DMS53 treated with DMSO at 0.1 percent for 48 hours (cell line): Measurements from ENCODE around the gene ARPC5.
"Not testable (repeated sequence)": the region's sequence is repeated elsewhere in the genome, so short reads cannot be mapped to it uniquely, and the experiment has no call there.

Source experiments
- DNase-seq: peaks from one replicate; lab custom pipeline; 2025; ENCODE audit not compliant: unreplicated experiment; lab: John Stamatoyannopoulos, UW

Gene ARPC5

GRCh38 chr1:183646776-183647175 is 11.2 kb upstream of the ARPC5 start:
- no peak for DNase-seq

- DNase-seq = no peak
These were observed 9.9 kb upstream of the ARPC5 start for GRCh38 chr1:183645531-183645930.

GRCh38 chr1:183642166-183642565 is 6.6 kb upstream of the ARPC5 start:
- no peak for DNase-seq

GRCh38 chr1:183640193-183640592 is 4.6 kb upstream of the ARPC5 start:
- DNase-seq = no peak

GRCh38 chr1:183638649-183639387 is 3.2 kb upstream of the ARPC5 start:
- DNase-seq = no peak

GRCh38 chr1:183636783-183637182 is 1.2 kb upstream of the ARPC5 start:
- DNase-seq = peak; percentile 40

GRCh38 chr1:183636334-183636682 is 725 bp upstream of the ARPC5 start:
- no peak for DNase-seq

GRCh38 chr1:183635099-183635605 is 431 bp downstream of the ARPC5 start:
- peak; percentile 25 for DNase-seq

GRCh38 chr1:183634429-183635065 is 1.0 kb downstream of the ARPC5 start:
- no peak for DNase-seq

GRCh38 chr1:183633676-183634343 is 1.8 kb downstream of the ARPC5 start:
- peak; percentile 23 for DNase-seq

- DNase-seq = no peak
These were observed 2.6 kb downstream of the ARPC5 start for GRCh38 chr1:183632964-183633363.

- DNase-seq = no peak
These were observed 3.5 kb downstream of the ARPC5 start for GRCh38 chr1:183632114-183632513.

GRCh38 chr1:183630748-183631147 is 4.8 kb downstream of the ARPC5 start:
- DNase-seq = no peak

- DNase-seq = no peak
These were observed 7.0 kb downstream of the ARPC5 start for GRCh38 chr1:183628537-183628936.

GRCh38 chr1:183626236-183626635 is 9.3 kb downstream of the ARPC5 start:
- DNase-seq = not testable (repeated sequence)

- DNase-seq = peak; percentile 81
These were observed 12.4 kb downstream of the ARPC5 start for GRCh38 chr1:183622884-183623785.

- no peak for DNase-seq
These were observed 13.6 kb downstream of the ARPC5 start for GRCh38 chr1:183622013-183622412.

- no peak for DNase-seq
These were observed 15.3 kb downstream of the ARPC5 start for GRCh38 chr1:183620311-183620710.

GRCh38 chr1:183619781-183620180 is 15.8 kb downstream of the ARPC5 start:
- no peak for DNase-seq

- not testable (repeated sequence) for DNase-seq
These were observed 17.4 kb downstream of the ARPC5 start for GRCh38 chr1:183618202-183618601.

GRCh38 chr1:183612975-183613374 is 22.6 kb downstream of the ARPC5 start:
- not testable (repeated sequence) for DNase-seq
